GM19238 (cell line): Measurements from ENCODE around the gene GTSE1.
A peak's percentile ranks its signal among the peaks of the same experiment; 100 is the strongest.
"Not testable (repeated sequence)": the region's sequence is repeated elsewhere in the genome, so short reads cannot be mapped to it uniquely, and the experiment has no call there.

Experiments
- DNase-seq: peaks from one replicate; pipeline ENCODE4 v3.0.0; 2011; ENCODE audit warnings: low spot score; ENCODE audit not compliant: insufficient read length

Gene GTSE1, protein sequence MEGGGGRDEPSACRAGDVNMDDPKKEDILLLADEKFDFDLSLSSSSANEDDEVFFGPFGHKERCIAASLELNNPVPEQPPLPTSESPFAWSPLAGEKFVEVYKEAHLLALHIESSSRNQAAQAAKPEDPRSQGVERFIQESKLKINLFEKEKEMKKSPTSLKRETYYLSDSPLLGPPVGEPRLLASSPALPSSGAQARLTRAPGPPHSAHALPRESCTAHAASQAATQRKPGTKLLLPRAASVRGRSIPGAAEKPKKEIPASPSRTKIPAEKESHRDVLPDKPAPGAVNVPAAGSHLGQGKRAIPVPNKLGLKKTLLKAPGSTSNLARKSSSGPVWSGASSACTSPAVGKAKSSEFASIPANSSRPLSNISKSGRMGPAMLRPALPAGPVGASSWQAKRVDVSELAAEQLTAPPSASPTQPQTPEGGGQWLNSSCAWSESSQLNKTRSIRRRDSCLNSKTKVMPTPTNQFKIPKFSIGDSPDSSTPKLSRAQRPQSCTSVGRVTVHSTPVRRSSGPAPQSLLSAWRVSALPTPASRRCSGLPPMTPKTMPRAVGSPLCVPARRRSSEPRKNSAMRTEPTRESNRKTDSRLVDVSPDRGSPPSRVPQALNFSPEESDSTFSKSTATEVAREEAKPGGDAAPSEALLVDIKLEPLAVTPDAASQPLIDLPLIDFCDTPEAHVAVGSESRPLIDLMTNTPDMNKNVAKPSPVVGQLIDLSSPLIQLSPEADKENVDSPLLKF

DNA sequence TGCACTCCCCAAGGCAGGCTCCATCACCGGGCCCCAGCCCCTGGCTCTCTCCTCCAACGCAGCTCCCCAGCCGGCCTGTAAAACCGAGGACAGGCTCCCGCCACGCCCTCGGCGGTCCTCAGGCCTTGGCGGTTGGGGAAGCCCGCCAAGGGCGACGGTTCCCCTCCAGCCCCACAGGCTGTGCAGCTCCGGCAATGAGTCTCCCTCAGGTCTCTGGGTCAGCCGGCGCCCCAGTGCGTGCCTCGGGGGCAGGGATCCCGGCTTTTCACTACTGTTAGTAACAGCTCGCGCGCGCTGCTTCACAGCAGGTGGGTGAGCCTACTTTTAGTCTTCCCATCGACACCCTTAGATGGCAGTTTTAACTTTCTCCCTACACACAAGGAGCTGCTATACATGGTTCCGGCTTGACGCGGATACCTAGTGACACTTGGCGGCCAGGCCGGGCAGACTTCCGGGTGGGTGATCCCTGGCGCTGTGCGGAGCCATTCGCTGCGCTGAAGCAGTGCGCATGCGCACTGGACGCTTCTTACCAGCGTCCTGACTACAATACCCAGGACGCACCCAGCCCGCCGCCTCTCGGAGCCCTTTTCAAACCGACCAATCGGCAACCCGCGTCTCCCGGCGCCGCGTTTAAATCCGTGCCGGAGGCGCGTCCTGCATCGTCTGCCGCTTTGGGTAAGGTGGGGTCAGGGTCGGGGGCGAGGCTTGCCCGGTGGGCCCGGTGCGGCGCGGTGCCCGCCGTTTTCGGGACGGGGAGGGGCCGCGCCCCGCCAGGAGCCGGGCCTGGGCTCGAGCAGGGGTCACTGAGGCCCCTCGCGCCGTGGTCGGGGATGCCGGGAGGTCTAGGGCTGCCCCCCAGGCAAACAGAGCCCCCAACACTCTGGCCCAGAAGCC is at the start of gene GTSE1:
GTSE1 (plus strand) TSS at position 614 of the 894 bp plus-strand sequence. CDS start 531 bp downstream, outside the sequence.
- peak; percentile 98 for DNase-seq

DNA sequence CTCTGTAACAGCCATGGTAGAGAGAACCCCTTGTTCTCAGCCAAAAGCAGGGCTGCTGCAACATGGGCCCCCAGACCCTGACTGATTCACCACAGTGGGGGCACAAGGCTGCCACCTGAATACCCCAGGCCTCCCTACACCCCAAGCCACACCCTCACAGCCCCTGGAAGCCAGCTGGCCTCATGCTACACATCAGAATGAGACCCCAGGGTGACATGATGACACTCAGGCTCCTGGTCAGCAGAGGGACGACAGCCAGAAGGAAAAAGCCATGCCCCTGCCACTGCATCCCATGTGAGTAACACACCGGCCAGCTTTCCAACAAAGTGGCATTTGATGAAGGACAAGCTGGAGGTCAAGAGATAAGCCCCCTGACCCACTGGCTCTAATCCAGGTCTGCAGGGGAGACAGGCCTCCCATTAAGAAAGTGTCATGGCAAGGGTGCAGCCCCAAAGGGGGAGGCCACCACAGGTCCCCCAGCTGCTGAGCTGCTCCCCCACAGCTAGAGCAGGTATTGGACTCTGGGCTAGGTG is 49.2 kb upstream of the GTSE1 start:
- no peak for DNase-seq

DNA sequence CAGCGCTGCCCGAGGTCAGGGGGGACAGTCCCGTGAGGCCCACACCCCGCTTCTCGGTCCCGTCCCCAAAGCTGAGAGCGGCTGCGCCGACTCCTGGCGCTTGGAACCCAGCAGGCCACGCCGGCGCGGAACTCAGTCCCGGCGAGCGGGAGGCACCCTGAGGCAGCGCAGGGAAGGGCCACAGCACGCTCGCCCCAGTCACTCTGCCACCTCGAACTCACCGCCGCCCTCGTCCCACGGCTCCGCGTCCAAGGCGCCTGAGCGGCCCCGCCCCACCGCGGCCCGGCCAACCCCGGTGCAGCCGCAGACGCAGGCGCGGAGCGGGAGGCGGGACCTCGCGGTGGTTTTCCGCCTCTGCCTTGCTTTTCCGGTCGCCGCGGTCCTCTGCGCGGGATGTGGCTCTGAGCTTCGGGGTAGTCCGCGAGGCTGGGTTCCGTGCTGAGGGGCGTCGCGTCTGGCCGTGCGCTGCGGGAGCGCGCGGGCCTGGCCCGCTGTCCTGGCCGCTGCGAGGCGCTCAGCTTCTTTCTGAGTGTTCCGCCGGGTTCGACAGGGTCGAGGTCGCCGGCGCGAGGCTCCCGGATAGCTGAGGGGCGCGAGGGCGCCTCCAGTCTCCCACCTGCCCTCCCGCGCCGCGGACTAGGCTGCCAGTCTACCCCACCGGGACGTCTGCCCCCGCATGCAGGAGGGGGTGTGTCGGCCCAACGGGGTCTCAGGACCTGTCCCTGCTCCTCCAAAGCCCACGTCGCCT is 46.5 kb upstream of the GTSE1 start, which contains the start of gene CDPF1:
CDPF1 (minus strand) TSS at position 259 of the 748 bp plus-strand sequence. CDS start 2,009 bp downstream, outside the sequence.
- peak; percentile 93 for DNase-seq

DNA sequence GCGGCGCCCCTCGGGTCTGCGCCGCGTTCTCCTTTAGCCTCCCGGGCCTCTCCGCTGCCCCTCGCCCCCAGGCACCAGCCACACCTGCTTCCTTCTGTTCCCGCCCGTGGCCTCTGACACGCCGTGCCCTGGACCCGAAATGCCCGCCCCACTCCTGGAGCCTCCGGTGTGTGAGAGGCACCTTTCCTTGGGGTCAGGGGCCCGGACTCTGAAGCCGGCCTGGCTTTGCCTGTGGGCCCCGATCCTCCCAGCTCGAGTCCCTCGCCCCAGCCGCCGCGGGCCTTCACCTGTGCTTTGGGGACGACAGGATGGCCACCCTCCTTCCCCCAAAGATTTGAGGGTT is 45.9 kb upstream of the GTSE1 start:
- no peak for DNase-seq

DNA sequence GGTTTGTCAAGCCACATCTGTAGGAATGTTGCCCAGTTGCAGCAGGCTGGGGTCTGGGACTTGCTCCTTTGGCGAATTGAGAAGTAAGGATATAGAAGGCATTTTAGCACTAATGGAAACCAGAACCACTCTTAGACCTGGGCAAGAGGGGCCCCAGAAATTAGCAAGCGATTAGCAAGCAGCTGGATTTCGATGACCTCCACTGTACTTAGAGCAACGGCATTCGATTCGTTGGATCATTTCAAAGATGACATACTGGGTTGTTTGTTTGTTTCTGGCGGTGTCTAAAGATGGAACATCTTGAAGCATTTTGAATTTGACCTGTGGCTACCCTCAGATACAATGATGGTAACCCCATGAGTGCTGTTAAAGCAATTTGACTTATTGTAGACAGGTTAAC is 45.4 kb upstream of the GTSE1 start:
- no peak for DNase-seq

DNA sequence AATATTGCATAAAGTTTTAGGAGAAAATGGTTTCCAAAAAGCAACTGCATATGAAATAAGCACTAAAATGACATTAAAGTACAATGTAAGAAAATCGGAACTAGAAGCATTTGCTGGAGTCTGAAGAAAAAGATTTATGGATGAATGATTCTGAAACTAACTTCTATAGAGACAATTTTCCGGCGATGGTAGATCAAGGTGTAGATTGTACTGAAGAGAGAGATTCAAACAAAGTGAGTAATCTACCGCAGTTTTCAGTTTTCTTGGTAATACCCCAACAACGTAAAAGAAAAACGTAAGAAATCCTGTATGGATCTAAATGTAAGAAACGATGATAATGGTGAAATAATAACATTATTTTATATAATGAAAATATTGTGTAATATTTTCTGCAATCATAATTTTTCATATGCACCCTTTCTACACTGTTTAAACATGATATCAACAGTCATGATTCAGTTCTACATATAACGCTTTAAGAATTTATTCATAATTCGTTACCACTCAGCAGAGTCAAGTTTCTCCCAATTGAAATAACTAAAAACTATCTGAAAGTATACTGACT is 44.8 kb upstream of the GTSE1 start:
- no peak for DNase-seq

DNA sequence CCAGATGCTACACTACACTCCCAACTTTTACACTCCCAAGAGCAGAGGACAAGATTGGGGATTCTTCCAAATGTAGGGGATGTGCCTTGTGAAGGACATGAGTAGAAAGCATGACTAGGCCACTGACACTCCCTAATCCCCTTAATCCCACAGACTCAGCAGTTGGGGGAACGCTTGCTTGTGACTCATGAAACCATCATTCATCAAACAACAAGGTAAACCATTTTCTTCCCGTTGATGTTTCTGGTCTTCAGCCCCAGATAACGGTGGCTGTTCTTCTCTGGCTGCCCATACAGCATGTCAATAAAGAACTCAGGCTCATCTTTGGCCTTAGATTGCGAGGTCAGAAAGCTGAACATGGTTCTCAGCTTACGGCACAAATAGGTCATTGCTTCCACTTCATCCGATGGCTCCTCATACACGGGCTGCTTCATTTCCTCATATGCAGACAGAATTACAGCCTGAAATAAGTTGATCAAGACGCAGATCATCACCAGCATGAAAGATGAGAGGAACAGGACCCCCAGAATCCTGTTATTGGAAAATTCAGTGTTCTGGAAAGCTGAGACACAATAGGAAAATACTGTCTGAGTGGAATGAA is 40.2 kb upstream of the GTSE1 start:
- no peak for DNase-seq

DNA sequence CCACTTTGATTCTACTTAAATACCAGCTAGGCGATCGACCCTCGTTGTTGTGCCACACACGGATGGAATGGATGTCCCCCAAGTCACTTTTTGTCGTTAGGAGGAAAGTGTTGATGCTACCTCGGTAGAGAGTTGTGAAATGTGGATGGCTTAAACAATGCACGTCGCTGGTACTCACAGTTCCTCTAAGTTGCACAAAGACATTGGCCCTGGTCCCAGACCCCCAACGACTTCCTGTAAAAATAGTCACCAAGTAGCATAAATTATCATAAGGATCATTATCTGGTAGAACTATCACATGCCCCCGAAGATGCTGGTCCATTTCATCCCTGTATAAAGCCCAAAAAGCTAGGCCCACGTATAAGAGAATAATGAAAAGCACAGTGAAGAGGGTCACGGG is 37.3 kb upstream of the GTSE1 start:
- DNase-seq = no peak

DNA sequence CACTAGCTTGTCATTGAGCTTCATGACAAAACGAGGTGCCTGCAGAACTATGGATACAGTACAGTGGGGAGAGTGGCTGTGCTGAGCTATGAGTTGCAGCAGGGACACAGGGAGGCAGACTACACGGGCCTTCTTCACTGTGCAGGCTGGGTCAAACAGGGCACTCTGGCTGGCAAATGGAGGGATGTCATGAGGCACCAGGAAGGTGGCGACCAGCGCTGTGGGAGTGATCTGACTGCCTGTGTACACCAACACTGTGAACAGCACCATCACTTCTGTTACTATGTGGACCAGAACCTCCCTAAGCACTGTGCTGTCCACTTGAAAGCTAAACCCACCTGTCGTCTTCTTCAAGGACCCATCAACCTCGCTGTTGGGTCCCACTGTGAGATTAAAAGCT is 36.6 kb upstream of the GTSE1 start:
- DNase-seq = no peak

DNA sequence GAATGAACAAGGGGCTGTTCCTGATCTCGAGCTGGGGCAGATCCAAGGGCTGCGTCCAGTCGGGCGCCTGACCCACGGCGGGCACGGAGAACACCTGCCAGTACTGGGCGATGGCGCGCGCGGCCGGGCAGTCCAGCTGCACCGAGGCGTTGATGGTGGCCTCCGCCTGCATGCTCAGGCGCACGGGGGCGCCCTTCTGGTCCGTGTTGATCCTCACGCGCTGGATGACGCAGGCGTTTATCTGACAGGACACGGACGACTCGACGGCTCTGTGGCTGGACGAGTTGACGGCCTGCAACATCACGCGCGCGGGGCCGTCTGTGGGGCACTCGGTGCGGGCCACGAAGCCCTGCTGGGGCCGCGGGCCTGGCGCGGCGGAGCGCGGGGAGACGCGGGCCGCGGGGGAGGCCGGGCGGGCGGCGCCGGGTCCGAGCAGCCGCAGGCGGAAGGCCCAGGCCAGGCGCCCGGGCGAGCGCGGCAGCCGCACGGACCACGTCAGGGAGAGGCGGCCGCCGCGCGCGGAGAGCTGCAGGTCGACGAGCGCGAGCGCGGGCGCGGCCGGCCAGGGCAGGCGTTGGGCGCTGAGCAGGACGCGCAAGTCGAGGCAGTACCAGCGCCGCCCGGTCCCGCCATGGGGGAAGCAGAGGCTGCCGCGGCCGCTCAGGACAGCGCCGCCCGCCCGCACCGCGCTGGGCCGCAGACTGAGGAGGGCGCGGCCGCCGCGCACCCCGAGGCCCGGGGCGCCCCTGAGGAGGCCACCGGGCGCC is 34.0 kb upstream of the GTSE1 start:
- no peak for DNase-seq

DNA sequence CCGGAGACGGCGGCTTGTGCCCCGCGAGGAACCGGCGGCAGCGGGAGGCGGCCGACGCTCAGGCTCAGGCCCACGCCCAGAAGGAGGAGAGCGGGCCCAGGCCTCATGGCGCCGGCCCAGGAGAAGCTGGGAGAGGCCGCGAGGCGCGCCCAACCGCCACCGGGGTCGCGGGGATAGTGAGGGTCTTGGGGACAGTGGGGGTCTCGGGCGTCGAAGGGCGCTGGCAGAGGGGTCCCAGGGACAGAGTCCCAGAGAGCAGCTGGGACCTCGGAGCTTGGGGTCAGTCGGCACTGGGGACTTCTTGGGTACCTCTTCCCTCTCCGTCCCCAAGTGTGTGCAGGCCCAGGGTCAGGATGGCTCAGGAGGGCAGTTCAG is 33.5 kb upstream of the GTSE1 start, which contains the start of gene PKDREJ:
PKDREJ (minus strand) TSS at position 128 of the 375 bp plus-strand sequence; CDS start at position 107, 21 bp downstream.
- no peak for DNase-seq

DNA sequence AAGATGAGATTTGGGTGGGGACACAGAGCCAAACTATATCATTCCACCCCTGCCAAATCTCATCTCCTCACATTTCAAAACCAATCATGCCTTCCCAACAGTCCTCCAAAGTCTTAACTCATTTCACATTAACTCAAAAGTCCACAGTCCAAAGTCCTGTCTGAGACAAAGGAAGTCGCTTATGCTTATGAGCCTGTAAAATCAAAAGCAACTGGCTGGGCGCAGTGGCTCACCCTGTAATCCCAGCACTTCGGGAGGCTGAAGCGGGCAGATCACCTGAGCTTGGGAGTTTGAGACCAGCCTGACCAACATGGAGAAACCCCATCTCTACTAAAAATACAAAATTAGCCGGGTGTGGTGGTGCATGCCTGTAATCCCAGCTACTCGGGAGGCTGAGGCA is 32.1 kb upstream of the GTSE1 start:
- not testable (repeated sequence) for DNase-seq

DNA sequence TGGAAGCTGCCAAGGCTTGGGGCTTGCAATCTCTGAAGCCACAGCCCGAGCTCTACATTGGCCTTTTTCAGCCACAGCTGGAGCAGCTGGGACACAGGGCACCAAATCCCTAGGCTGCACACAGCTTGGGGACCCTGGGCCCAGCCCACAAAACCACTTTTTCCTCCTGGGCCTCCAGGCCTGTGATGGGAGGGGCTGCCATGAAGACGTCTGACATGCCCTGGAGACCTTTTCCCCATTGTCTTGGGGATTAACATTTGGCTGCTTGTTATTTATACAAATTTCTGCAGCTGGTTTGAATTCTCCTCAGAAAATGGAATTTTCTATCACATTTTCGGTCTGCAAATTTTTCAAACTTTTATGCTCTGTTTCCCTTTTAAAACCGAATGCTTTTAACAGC is 31.0 kb upstream of the GTSE1 start:
- not testable (repeated sequence) for DNase-seq

DNA sequence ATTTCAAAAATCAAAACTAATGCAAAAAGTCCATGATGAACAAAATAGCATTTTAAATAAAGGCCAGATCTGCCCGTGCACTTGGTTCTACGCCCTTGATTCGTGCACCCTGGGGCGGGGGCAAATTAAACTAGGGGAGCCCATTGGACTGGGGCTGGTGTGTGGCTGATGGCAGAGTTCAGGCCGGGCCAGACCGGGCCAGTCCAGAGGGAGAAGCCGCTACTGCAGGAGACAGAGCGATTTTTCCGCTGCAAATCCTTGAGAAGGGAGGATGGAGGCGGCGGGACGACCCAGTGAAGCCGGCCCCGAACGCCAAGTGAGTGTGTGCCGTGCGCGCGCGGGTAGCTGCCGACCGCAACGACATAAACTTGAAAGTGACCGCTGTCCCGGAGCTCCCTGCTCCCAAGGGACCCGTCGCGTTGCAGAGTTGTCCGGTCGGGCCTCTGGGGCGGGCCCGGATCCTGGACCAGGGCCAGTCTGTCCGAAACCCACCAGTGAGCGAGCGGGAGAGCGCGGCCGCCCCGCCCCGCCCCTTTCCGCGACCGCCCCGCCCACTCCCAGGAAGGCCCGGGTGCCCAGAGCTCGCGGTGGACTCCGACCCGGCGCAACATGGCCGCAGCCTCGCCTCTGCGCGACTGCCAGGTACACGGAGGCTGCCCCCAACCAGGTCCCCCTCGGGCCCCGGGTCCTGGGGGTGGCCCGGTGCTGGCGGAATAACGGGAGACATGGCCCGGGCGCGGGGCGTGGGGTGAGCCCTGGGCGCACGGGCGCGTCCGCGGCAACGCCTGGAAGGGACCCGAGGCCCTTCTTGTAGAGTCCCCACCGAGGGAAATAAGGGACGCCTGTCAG is 29.0 kb upstream of the GTSE1 start, which contains the start of gene TTC38:
TTC38 (plus strand) TSS at position 578 of the 849 bp plus-strand sequence; CDS start at position 610, 32 bp downstream.
- peak; percentile 92 for DNase-seq

DNA sequence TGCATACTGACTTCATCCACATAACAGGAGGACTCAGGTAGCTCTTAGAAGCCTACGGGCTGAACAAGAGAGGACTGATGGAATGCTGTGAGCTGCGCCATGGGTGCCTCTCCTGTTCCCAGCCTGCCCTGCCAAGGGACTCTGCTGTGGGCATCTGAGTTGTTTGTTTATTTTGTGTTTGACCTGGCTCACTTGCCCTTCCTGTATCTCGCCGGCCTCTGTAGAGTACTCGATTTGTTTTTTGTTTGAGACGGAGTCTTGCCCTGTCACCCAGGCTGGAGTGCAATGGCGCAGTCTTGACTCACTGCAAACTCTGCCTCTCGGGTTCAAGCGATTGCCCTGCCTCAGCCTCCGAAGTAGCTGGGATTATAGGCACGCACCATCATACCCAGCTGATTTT is 27.1 kb upstream of the GTSE1 start:
- DNase-seq = no peak

DNA sequence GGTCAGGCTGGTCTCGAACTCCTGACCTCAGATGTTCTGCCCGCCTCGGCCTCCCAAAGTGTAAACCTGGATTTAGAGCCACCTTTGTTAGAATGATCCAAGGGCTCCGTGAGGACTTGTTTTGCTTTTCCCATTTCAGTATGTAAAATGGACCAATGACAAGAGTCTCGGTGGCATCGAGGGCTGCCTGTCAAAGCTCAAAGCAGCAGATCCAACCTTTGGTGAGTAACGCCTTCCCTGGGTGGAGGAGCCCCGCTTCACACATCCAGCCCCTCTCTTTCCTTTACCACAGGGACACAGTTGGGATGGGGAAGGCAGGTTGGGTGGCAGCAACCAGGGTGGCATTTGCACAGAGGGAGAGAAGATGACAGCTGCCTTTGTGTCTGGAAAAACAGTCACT is 24.5 kb upstream of the GTSE1 start:
- DNase-seq = no peak

DNA sequence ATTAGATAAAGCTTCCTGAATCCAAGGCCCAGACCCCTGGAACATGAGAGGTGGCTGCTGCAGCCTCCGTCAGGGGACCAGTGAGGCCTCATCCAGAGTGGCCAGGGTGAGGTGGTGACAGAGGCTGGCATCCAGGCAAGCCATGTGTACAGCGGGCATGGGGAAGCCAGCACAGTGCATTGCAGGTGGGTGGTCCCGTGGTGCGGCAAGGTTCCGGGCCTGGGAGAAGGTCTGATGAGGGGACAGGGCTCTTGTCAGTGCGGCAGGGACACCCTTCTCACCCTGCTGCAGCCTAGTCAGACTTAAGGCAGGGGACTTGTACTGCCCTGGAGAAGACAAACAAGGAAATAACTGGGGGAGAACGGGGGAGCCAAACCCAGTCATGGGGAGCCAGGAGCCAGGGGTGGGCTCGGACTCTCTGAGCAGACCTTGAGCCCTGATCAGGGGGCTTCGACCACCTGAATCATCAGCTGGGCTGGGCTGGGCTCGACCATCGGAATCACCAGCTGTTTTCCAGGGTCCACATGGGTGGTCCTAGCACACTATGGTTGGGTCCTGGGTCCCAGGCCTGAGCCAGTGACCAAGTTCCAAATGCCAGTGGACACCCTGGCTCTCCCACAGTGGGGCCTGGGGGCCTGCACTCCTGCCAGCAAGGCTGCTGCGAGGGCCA is 23.8 kb upstream of the GTSE1 start:
- no peak for DNase-seq
